Adrenal gland (tissue), 12 donors: Measurements from ENCODE around the gene RELT. TPM values are rescaled to one million over a fixed set of nuclear protein-coding genes. Genes with fewer than 3 reads are reported as not detected.

Experiments
- DNase-seq, 7 donors: peaks; one replicate each; pipeline ENCODE4 v3.0.0-alpha.2; 2019 to 2020
- H3K27ac ChIP-seq, 5 donors: fragments of 200-600 bp; sonication (generic) in 4 of 5; 1 replicate in 3 of 5; 2 replicates in 2 of 5; pipeline versions ENCODE4 v1.5.1 to v1.8.0; 2016 to 2020; ENCODE audit warnings: mild to moderate bottlenecking in 1 of 5
- H3K27me3 ChIP-seq: fragments of 200-600 bp; 2 replicates; pipeline ENCODE4 v1.8.0; 2021
- H3K36me3 ChIP-seq, 2 donors: fragments of 200-600 bp; replicated peaks in 1 of 2; 1 replicate in 1 of 2; 2 replicates in 1 of 2; pipeline versions ENCODE4 v1.5.1 to v1.8.0; 2018 to 2022
- H3K4me1 ChIP-seq, 2 donors: fragments of 200-600 bp; replicated peaks in 1 of 2; 1 replicate in 1 of 2; 2 replicates in 1 of 2; pipeline versions ENCODE4 v1.5.1 to v1.8.0; 2018 to 2021
- H3K4me3 ChIP-seq, 4 donors: fragments of 200-600 bp; sonication (generic) in 3 of 4; one replicate each; pipeline ENCODE4 v1.5.1; 2016 to 2018
- H3K9me3 ChIP-seq, 3 donors: fragments of 200-600 bp; sonication (generic) in 1 of 3; replicated peaks in 1 of 3; 1 replicate in 2 of 3; 2 replicates in 1 of 3; pipeline versions ENCODE4 v1.5.1 to v1.8.0; 2016 to 2021
- POLR2A ChIP-seq, 2 donors: fragments of 450-650 bp; IDR thresholded peaks; one replicate each; pipeline ENCODE4 v1.6.1; 2017; ENCODE audit warnings: antibody characterized with exemption in 2 of 2, mild to moderate bottlenecking in 2 of 2, moderate library complexity in 1 of 2
- WGBS, 4 donors: extraction: QIAGEN DNeasy Blood & Tissue Kit in 2 of 4; methylation state at CpG; one replicate each; pipeline versions ENCODE4 v1.1.5 to v1.1.7; 2013 to 2017; 5-methylcytosine and 5-hydroxymethylcytosine counted together
- intact Hi-C, 2 donors: fragments of 100-400 bp; cut with DNase I; formaldehyde crosslinking; loops; one replicate each; pipeline versions ENCODE4 v1.14.1 to v1.15.0; 2022 to 2023
- polyA plus RNA-seq, 3 donors: library from polyadenylated mRNA; stranded (reverse); fragments of 200-250 nt in 2 of 3; fragments of 350-450 nt in 1 of 3; fragmentation: Illumina TruSeq in 1 of 3; extraction: RNeasy Lipid Tissue Mini Kit (QIAGEN cat#74804) in 1 of 3; gene quantifications; one replicate each; pipeline ENCODE4 v1.2.3, GENCODE V29; 2013 to 2014
- total RNA-seq, 9 donors: library from RNA; depleted of rRNA in 4 of 9; stranded (reverse); fragments of >200 nt in 4 of 9; fragments of 120-200 nt in 1 of 9; fragmentation: NEBNext Ultra II Directional in 1 of 9; extraction: Animal tissue kit (Norgen Biotek cat#: 25700) in 1 of 9; gene quantifications; one replicate each; pipeline versions ENCODE4 v1.1.0 to v1.2.4, GENCODE V29; 2013 to 2023
- TF ChIP-seq, protein P1 (sequence below), 6 experiments: fragments of 450-650 bp in 4 of 6; fragments of 200-600 bp in 2 of 6; sonication (generic) in 1 of 6; IDR thresholded peaks; 1 replicate in 5 of 6; 2 replicates in 1 of 6; pipeline versions ENCODE4 v1.5.1 to v1.8.0; 2016 to 2021; ENCODE audit warnings: antibody characterized with exemption in 6 of 6, mild to moderate bottlenecking in 2 of 6, moderate library complexity in 1 of 6
- donor health status: healthy with polysubstance abuse.
- donor health status: Bipolar disorder and iron deficiency.
- donor health status: DM: yes; HTN: yes; CAD: no.
- donor health status: DM: no; HTN: no; CAD: no.
- donor health status: DM: no; HTN: no; CAD: no.
- donor health status: DM: yes; HTN: yes; CAD: no.

Gene RELT
- total and polyA plus RNA-seq, 12 donors = 0.73 to 8.7 (median 5.2) TPM

GRCh38 chr11:73401924-73402833 is 26.0 kb downstream of the RELT start:
- whole genome bisulfite sequencing, 4 donors = 84 to 91% (median 89%) methylated on average over 13 to 15 of the region's 15 CpGs
- intact Hi-C loops = no loop called here
- Histone ChIP-seq H3K4me3 (no peak overlapping the region), H3K4me1 (no peaks in the 10 kb centered on the region), H3K9me3 (no peaks in the 10 kb centered on the region), H3K27ac (no peak overlapping the region), H3K27me3 (no peaks in the 10 kb centered on the region), H3K36me3 (peaks cover 0 to 14% of the 10 kb centered on the region in 2 donors)
- no peak for TF ChIP-seq POLR2A (IDR thresholded peaks at IDR 0.05)
- TF ChIP-seq, protein P1, sequence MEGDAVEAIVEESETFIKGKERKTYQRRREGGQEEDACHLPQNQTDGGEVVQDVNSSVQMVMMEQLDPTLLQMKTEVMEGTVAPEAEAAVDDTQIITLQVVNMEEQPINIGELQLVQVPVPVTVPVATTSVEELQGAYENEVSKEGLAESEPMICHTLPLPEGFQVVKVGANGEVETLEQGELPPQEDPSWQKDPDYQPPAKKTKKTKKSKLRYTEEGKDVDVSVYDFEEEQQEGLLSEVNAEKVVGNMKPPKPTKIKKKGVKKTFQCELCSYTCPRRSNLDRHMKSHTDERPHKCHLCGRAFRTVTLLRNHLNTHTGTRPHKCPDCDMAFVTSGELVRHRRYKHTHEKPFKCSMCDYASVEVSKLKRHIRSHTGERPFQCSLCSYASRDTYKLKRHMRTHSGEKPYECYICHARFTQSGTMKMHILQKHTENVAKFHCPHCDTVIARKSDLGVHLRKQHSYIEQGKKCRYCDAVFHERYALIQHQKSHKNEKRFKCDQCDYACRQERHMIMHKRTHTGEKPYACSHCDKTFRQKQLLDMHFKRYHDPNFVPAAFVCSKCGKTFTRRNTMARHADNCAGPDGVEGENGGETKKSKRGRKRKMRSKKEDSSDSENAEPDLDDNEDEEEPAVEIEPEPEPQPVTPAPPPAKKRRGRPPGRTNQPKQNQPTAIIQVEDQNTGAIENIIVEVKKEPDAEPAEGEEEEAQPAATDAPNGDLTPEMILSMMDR (IDR thresholded peaks at IDR 0.05) = no peak
- peak in 2 of 7 donors; percentile 17 to 50 for DNase-seq

GRCh38 chr11:73402834-73403185 is 26.6 kb downstream of the RELT start:
- intact Hi-C loops = no loop called here
- H3K27me3 ChIP-seq = no peaks in the 10 kb centered on the region
- 78 to 89% (median 86%) methylated on average over 1 of the region's 1 CpG for WGBS, 4 donors

GRCh38 chr11:73403541-73403940 is 27.3 kb downstream of the RELT start:
- no peaks in the 10 kb centered on the region for H3K27me3 ChIP-seq
- peak in 2 of 7 donors; percentile 19 to 52 for DNase-seq
- TF ChIP-seq POLR2A (IDR thresholded peaks at IDR 0.05) = no peak
- TF ChIP-seq, protein P1 (IDR thresholded peaks at IDR 0.05) = no peak
- WGBS, 4 donors = 90 to 93% (median 91%) methylated on average over 5 of the region's 5 CpGs
- intact Hi-C loops = no loop called here
- no peaks in the 10 kb centered on the region for H3K9me3 ChIP-seq
- peaks cover 0 to 22% of the 10 kb centered on the region in 2 donors for H3K36me3 ChIP-seq
- peak overlapping the region in 1 of 5 donors; percentile 23 for H3K27ac ChIP-seq
- no peaks in the 10 kb centered on the region for H3K4me1 ChIP-seq
- no peak overlapping the region for H3K4me3 ChIP-seq

More at GRCh38 chr11:73402834-73403185, 26.6 kb downstream of the RELT start:
- H3K4me3 ChIP-seq = no peak overlapping the region
- no peak for TF ChIP-seq POLR2A (IDR thresholded peaks at IDR 0.05)
- TF ChIP-seq, protein P1 (IDR thresholded peaks at IDR 0.05) = no peak
- H3K36me3 ChIP-seq = peaks cover 0 to 17% of the 10 kb centered on the region in 2 donors
- H3K4me1 ChIP-seq = no peaks in the 10 kb centered on the region
- peak in 1 of 7 donors; percentile 55 for DNase-seq
- no peak overlapping the region for H3K27ac ChIP-seq
- H3K9me3 ChIP-seq = no peaks in the 10 kb centered on the region

GRCh38 chr11:73404048-73404447 is 27.8 kb downstream of the RELT start:
- no peaks in the 10 kb centered on the region for H3K4me1 ChIP-seq
- no peaks in the 10 kb centered on the region for H3K27me3 ChIP-seq
- intact Hi-C loops = loop anchor here in 1 of 2 donors (2.0 kb wide), 1 partner anchor 257 kb away; no protein-coding TSS in a partner anchor
- TF ChIP-seq, protein P1 (IDR thresholded peaks at IDR 0.05) = peak; percentile 51 to 87 (median 82)
- no peak for TF ChIP-seq POLR2A (IDR thresholded peaks at IDR 0.05)
- WGBS, 4 donors = 40 to 47% (median 44%) methylated on average over 4 of the region's 4 CpGs
- DNase-seq = peak; percentile 70 to 92 (median 81)
- no peak overlapping the region for H3K4me3 ChIP-seq
- no peaks in the 10 kb centered on the region for H3K9me3 ChIP-seq
- peak overlapping the region in 1 of 5 donors; percentile 23 for H3K27ac ChIP-seq
- H3K36me3 ChIP-seq = peaks cover 0 to 24% of the 10 kb centered on the region in 2 donors
